ENCODE data around the gene RNF217. TPM values are rescaled to one million over a fixed set of nuclear protein-coding genes. Genes with fewer than 3 reads are reported as not detected.

Gene RNF217
- total RNA-seq, 1 donor from 2014 or later, result 5.9 TPM

DNA sequence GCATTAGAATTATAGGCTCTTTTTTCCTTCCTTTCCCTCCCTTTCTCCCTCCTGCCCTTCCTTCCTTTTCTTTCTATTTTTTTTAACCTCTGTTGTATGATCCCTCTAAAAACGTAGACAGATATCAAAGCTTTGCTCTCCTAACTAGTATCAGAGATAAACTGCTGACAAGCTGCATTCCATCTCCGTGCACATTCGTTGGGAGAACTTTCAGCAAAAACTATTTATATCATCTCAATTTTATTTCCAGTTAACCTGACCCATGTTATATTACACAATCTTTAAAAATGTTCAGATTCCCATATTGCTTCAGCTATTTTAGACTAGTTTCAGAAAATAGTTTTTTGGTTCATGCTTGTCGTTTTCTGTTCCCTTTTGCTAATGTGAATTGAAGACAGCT lies 47.3 kb downstream of the RNF217 start:
- Mint-ChIP-seq H3K27ac (ENCODE audit: unreplicated experiment) (no peak overlapping the region), H3K36me3 (ENCODE audit: unreplicated experiment) (no peaks in the 10 kb centered on the region), H3K9me3 (ENCODE audit: unreplicated experiment) (no peaks in the 10 kb centered on the region), H3K4me1 (ENCODE audit: low read depth, unreplicated experiment) (peaks cover 2% of the 10 kb centered on the region), H3K4me3 (ENCODE audit: unreplicated experiment) (no peak overlapping the region), H3K27me3 (ENCODE audit: unreplicated experiment) (peaks cover 2% of the 10 kb centered on the region)
- no peak for DNase-seq
- TF ChIP-seq, protein P1, sequence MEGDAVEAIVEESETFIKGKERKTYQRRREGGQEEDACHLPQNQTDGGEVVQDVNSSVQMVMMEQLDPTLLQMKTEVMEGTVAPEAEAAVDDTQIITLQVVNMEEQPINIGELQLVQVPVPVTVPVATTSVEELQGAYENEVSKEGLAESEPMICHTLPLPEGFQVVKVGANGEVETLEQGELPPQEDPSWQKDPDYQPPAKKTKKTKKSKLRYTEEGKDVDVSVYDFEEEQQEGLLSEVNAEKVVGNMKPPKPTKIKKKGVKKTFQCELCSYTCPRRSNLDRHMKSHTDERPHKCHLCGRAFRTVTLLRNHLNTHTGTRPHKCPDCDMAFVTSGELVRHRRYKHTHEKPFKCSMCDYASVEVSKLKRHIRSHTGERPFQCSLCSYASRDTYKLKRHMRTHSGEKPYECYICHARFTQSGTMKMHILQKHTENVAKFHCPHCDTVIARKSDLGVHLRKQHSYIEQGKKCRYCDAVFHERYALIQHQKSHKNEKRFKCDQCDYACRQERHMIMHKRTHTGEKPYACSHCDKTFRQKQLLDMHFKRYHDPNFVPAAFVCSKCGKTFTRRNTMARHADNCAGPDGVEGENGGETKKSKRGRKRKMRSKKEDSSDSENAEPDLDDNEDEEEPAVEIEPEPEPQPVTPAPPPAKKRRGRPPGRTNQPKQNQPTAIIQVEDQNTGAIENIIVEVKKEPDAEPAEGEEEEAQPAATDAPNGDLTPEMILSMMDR (IDR thresholded peaks at IDR 0.05; ENCODE audit: partially characterized antibody, unreplicated experiment), result no peak

DNA sequence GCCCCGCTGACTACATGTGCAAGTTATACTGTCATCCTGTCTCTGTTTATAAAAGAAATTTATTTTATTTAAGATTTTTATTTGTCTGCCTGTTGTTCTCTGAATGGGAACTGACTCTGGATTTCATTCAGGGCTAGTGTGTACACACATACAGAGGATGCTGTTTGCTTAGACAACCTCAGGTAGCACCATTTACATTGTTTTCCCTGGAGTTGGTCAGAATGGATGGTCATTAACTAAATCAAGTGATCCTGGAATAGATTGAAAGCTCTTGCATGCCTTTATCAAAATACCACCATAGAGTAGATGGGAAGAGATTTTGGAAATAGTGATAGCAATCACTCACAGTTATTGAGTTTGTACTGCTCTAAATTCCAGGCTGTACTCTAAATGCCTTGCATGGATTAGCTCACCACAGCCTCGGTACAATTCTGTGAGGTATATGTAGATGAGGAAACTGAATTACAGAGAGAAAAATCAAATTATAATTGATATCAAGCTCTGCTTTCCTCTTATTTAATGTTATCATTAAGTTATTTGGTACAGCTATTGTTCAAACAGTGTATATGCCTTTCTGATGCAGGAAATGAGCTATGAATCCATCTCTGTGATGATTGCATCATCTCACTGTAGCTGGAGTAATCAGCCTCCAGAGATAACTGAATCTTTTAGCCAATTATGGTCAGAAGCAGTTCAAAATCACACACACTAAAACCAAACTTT lies 51.9 kb downstream of the RNF217 start:
- Mint-ChIP-seq H3K4me3 (ENCODE audit: unreplicated experiment) (no peak overlapping the region), H3K4me1 (ENCODE audit: low read depth, unreplicated experiment) (peaks cover 2% of the 10 kb centered on the region), H3K27ac (ENCODE audit: unreplicated experiment) (no peak overlapping the region), H3K9me3 (ENCODE audit: unreplicated experiment) (no peaks in the 10 kb centered on the region), H3K36me3 (ENCODE audit: unreplicated experiment) (no peaks in the 10 kb centered on the region), H3K27me3 (ENCODE audit: unreplicated experiment) (peaks cover 2% of the 10 kb centered on the region)
- TF ChIP-seq, protein P1 (IDR thresholded peaks at IDR 0.05; ENCODE audit: partially characterized antibody, unreplicated experiment), result no peak
- DNase-seq, result no peak

DNA sequence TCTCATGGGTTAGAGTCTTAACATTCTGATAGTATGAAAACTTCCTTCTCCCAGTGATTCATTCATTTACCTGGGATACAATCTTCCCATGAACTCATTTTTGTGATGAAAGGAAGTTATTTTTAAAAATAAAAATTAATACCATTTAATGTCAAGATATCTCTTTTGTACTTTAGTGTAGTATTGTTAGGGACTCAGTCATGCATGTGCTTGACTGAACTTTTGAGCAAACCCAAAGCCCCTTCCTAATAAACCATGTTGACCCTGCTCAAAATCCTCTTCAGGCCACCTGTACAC lies 52.4 kb downstream of the RNF217 start:
- Mint-ChIP-seq H3K4me1 (ENCODE audit: low read depth, unreplicated experiment) (peaks cover 2% of the 10 kb centered on the region), H3K9me3 (ENCODE audit: unreplicated experiment) (no peaks in the 10 kb centered on the region), H3K36me3 (ENCODE audit: unreplicated experiment) (no peaks in the 10 kb centered on the region), H3K4me3 (ENCODE audit: unreplicated experiment) (no peak overlapping the region), H3K27me3 (ENCODE audit: unreplicated experiment) (no peaks in the 10 kb centered on the region), H3K27ac (ENCODE audit: unreplicated experiment) (no peak overlapping the region)
- DNase-seq, result no peak
- TF ChIP-seq, protein P1 (IDR thresholded peaks at IDR 0.05; ENCODE audit: partially characterized antibody, unreplicated experiment), result no peak

DNA sequence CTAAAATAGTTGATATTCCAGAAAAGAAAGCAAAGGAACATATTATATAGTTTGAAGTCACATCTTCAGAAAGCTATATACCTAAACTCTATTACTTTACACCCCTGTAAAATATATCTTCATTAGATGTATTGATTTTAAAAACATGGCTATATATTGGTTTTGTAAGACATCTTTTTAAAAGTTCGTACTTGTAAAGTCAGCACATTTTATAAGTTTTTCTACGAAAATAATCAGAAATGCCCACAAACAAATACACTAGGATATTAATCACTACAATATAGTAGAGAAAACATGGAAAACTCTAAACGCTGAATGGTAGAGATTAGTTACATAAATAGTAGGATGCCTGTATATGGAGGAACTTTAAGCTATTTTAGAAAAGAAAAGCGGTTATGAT lies 52.9 kb downstream of the RNF217 start:
- H3K4me3 Mint-ChIP-seq (ENCODE audit: unreplicated experiment), result no peak overlapping the region
- no peaks in the 10 kb centered on the region for H3K36me3 Mint-ChIP-seq (ENCODE audit: unreplicated experiment)
- no peaks in the 10 kb centered on the region for H3K9me3 Mint-ChIP-seq (ENCODE audit: unreplicated experiment)
- H3K27me3 Mint-ChIP-seq (ENCODE audit: unreplicated experiment), result no peaks in the 10 kb centered on the region
- TF ChIP-seq, protein P1 (IDR thresholded peaks at IDR 0.05; ENCODE audit: partially characterized antibody, unreplicated experiment), result no peak
- DNase-seq, result no peak
- H3K27ac Mint-ChIP-seq (ENCODE audit: unreplicated experiment), result no peak overlapping the region
- H3K4me1 Mint-ChIP-seq (ENCODE audit: low read depth, unreplicated experiment), result peaks cover 6% of the 10 kb centered on the region

DNA sequence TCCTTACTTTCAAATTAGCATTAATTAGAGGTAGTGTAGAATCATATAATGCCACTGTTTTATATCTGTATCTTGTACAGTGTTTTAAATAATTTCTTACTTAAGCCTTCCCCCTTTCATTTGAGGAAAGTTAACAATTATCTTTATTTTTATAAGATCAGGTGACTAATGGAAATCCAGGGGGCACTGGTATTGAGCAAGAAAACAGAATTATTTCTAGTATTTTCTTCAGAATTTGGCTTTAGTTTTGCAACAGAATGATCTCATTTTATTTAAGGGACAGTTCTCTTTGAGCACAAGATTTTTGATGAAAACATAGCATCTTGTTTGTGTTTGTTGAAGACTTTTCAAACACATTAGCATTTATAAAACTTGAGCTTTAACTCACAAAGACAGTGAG lies 55.9 kb downstream of the RNF217 start:
- no peak overlapping the region for H3K4me3 Mint-ChIP-seq (ENCODE audit: unreplicated experiment)
- TF ChIP-seq, protein P1 (IDR thresholded peaks at IDR 0.05; ENCODE audit: partially characterized antibody, unreplicated experiment), result no peak
- no peak overlapping the region for H3K27ac Mint-ChIP-seq (ENCODE audit: unreplicated experiment)
- H3K9me3 Mint-ChIP-seq (ENCODE audit: unreplicated experiment), result no peaks in the 10 kb centered on the region
- peaks cover 10% of the 10 kb centered on the region for H3K4me1 Mint-ChIP-seq (ENCODE audit: low read depth, unreplicated experiment)
- no peaks in the 10 kb centered on the region for H3K27me3 Mint-ChIP-seq (ENCODE audit: unreplicated experiment)
- H3K36me3 Mint-ChIP-seq (ENCODE audit: unreplicated experiment), result no peaks in the 10 kb centered on the region
- DNase-seq, result no peak
